H1 (cell line): ENCODE measurements around the gene AHNAK2. TPM values are rescaled to one million over a fixed set of nuclear protein-coding genes. Genes with fewer than 3 reads are reported as not detected.

Source experiments
- CTCF ChIA-PET: fragments of 300-600 bp; sonication (Branson Sonifier 250); formaldehyde crosslinking; loops from one replicate; lab custom pipeline; 2021; ENCODE audit not compliant: partially characterized antibody; lab: Charles Lee
- POLR2A ChIA-PET: fragments of 300-600 bp; sonication (Branson Sonifier 250); formaldehyde crosslinking; loops from one replicate; lab custom pipeline; 2021; ENCODE audit warnings: inconsistent platforms; ENCODE audit not compliant: partially characterized antibody; lab: Charles Lee
- DNase-seq, 2 experiments: peaks; one replicate each; pipeline versions ENCODE4 v3.0.0 to v3.0.0-alpha.2; 2010 to 2022; ENCODE audit warnings: low spot score in 2 of 2, low read depth in 1 of 2, mixed read lengths in 1 of 2
- FAIRE-seq: peaks from 2 replicates; lab custom pipeline; 2011; peaks lifted over from hg19 to GRCh38; lab: Jason Lieb, UNC
- H2AFZ ChIP-seq: 2 replicates; pipeline ENCODE4 v1.8.1; 2012; ENCODE audit warnings: low read length, inconsistent platforms
- H2AK5ac ChIP-seq: 2 replicates; pipeline ENCODE4 v1.6.1; 2013; ENCODE audit warnings: low read depth, low read length
- H2BK120ac ChIP-seq: replicated peaks from 2 replicates; pipeline ENCODE3; 2013; ENCODE audit warnings: low read depth, low read length, inconsistent platforms
- H2BK12ac ChIP-seq: 2 replicates; pipeline ENCODE4 v1.6.1; 2013; ENCODE audit warnings: low read depth, low read length
- H2BK15ac ChIP-seq: 2 replicates; pipeline ENCODE4 v1.6.1; 2013; ENCODE audit warnings: low read length
- H2BK20ac ChIP-seq: 2 replicates; pipeline ENCODE4 v1.6.1; 2013; ENCODE audit warnings: low read length
- H2BK5ac ChIP-seq: 2 replicates; pipeline ENCODE4 v1.6.1; 2013; ENCODE audit warnings: low read depth, low read length
- H3K14ac ChIP-seq: 2 replicates; pipeline ENCODE4 v1.6.1; 2013; ENCODE audit warnings: inconsistent platforms; ENCODE audit not compliant: insufficient read length
- H3K18ac ChIP-seq: 2 replicates; pipeline ENCODE4 v1.6.1; 2013; ENCODE audit warnings: low read length; ENCODE audit errors: extremely low read depth
- H3K23ac ChIP-seq: 2 replicates; pipeline ENCODE4 v1.6.1; 2013; ENCODE audit warnings: inconsistent platforms; ENCODE audit not compliant: insufficient read length
- H3K23me2 ChIP-seq: 2 replicates; pipeline ENCODE4 v1.6.1; 2013; ENCODE audit warnings: low read depth, low read length
- H3K27ac ChIP-seq: 2 replicates; pipeline ENCODE4 v1.6.1; 2011; ENCODE audit warnings: low read depth, low read length, inconsistent platforms
- H3K27me3 ChIP-seq, 4 experiments: replicated peaks in 1 of 4; 1 replicate in 1 of 4; 2 replicates in 3 of 4; pipeline versions ENCODE4 v1.6.1 to v1.8.1; 2011 to 2013; ENCODE audit warnings: low read length in 3 of 4, mild to moderate bottlenecking in 3 of 4, inconsistent platforms in 2 of 4, mixed read lengths in 2 of 4, moderate library complexity in 1 of 4; ENCODE audit not compliant: control insufficient read depth in 3 of 4, insufficient read depth in 3 of 4; ENCODE audit errors: extremely low read depth in 1 of 4
- H3K36me3 ChIP-seq, 4 experiments: 2 replicates each; pipeline versions ENCODE4 v1.6.1 to v1.8.1; 2011 to 2013; ENCODE audit warnings: mild to moderate bottlenecking in 4 of 4, low read length in 3 of 4, moderate library complexity in 2 of 4, control low read depth in 1 of 4, inconsistent platforms in 1 of 4; ENCODE audit not compliant: insufficient read depth in 4 of 4, control insufficient read depth in 2 of 4
- H3K4ac ChIP-seq: replicated peaks from 2 replicates; pipeline ENCODE3; 2013; ENCODE audit warnings: low read length, low read depth, mixed read lengths, inconsistent platforms; ENCODE audit not compliant: insufficient read length
- H3K4me1 ChIP-seq, 4 experiments: replicated peaks in 1 of 4; 1 replicate in 1 of 4; 2 replicates in 3 of 4; pipeline versions ENCODE4 v1.6.1 to v1.8.1; 2011 to 2013; ENCODE audit warnings: low read length in 3 of 4, inconsistent platforms in 2 of 4, mixed read lengths in 1 of 4; ENCODE audit not compliant: insufficient read depth in 4 of 4, control insufficient read depth in 3 of 4
- H3K4me2 ChIP-seq, 2 experiments: 2 replicates each; pipeline versions ENCODE4 v1.6.1 to v1.8.1; 2011 to 2013; ENCODE audit warnings: low read depth in 2 of 2, low read length in 2 of 2, control low read depth in 1 of 2, inconsistent platforms in 1 of 2, mild to moderate bottlenecking in 1 of 2; ENCODE audit not compliant: insufficient read depth in 1 of 2
- H3K4me3 ChIP-seq, 4 experiments: fragments of 200-600, 300-600 bp in 1 of 4; sonication (generic), shearing (Covaris generic), sonication (Bioruptor Twin) in 1 of 4; 2 replicates each; pipeline versions ENCODE4 v1.5.1 to v1.8.1; 2011 to 2016; ENCODE audit warnings: low read length in 4 of 4, low read depth in 3 of 4, control low read depth in 2 of 4, inconsistent platforms in 2 of 4, mild to moderate bottlenecking in 2 of 4, mixed read lengths in 1 of 4, moderate library complexity in 1 of 4; ENCODE audit not compliant: insufficient read depth in 2 of 4; ENCODE audit errors: extremely low read depth in 1 of 4
- H3K56ac ChIP-seq: replicated peaks from 2 replicates; pipeline ENCODE3; 2013; ENCODE audit warnings: low read depth, mild to moderate bottlenecking, mixed read lengths, low read length, inconsistent platforms; ENCODE audit not compliant: insufficient read length
- H3K79me1 ChIP-seq: 2 replicates; pipeline ENCODE4 v1.6.1; 2013; ENCODE audit warnings: low read depth, low read length, control low read depth
- H3K79me2 ChIP-seq, 2 experiments: 2 replicates each; pipeline versions ENCODE4 v1.6.1 to v1.8.1; 2012 to 2013; ENCODE audit warnings: low read length in 2 of 2, mild to moderate bottlenecking in 2 of 2, inconsistent platforms in 1 of 2; ENCODE audit not compliant: insufficient read depth in 2 of 2, control insufficient read depth in 1 of 2
- H3K9ac ChIP-seq, 4 experiments: replicated peaks in 1 of 4; 1 replicate in 1 of 4; 2 replicates in 3 of 4; pipeline versions ENCODE4 v1.6.1 to v1.8.1; 2011 to 2013; ENCODE audit warnings: low read depth in 3 of 4, low read length in 3 of 4, control low read depth in 2 of 4, mild to moderate bottlenecking in 2 of 4, moderate library complexity in 2 of 4, inconsistent platforms in 1 of 4; ENCODE audit errors: extremely low read depth in 1 of 4
- H3K9me3 ChIP-seq, 2 experiments: 2 replicates each; pipeline versions ENCODE4 v1.6.1 to v1.8.1; 2012 to 2013; ENCODE audit warnings: mild to moderate bottlenecking in 2 of 2, moderate library complexity in 2 of 2, control low read depth in 1 of 2, inconsistent platforms in 1 of 2, low read depth in 1 of 2, low read length in 1 of 2, mixed read lengths in 1 of 2; ENCODE audit not compliant: insufficient read depth in 2 of 2
- H4K20me1 ChIP-seq, 2 experiments: replicated peaks in 1 of 2; 2 replicates each; pipeline versions ENCODE3 to v1.8.1; 2011 to 2013; ENCODE audit warnings: inconsistent platforms in 2 of 2, low read length in 2 of 2, mild to moderate bottlenecking in 1 of 2; ENCODE audit not compliant: insufficient read depth in 2 of 2, control insufficient read depth in 1 of 2
- H4K5ac ChIP-seq: 2 replicates; pipeline ENCODE4 v1.6.1; 2013; ENCODE audit warnings: low read length, low read depth, mixed read lengths, inconsistent platforms; ENCODE audit not compliant: insufficient read length
- H4K8ac ChIP-seq: 2 replicates; pipeline ENCODE4 v1.8.0; 2013; ENCODE audit warnings: mild to moderate bottlenecking, moderate library complexity, low read length, inconsistent platforms; ENCODE audit not compliant: insufficient read depth; ENCODE audit errors: extremely low read depth
- H4K91ac ChIP-seq: replicated peaks from 2 replicates; pipeline ENCODE3; 2013; ENCODE audit warnings: low read length, mixed read lengths, inconsistent platforms; ENCODE audit not compliant: insufficient read length
- CBX5 ChIP-seq: fragments of 300-800, 300-1000 bp; sonication (generic); IDR thresholded peaks from 2 replicates; pipeline ENCODE4 v1.7.1; 2016; ENCODE audit warnings: antibody characterized with exemption, low read length, low read depth
- CHD1 ChIP-seq: IDR thresholded peaks from 2 replicates; pipeline ENCODE4 v1.6.1; 2012; ENCODE audit warnings: low read depth, low read length, improper control_type of control experiment
- CTBP2 ChIP-seq: IDR thresholded peaks from 2 replicates; pipeline ENCODE4 v1.7.0; 2011; ENCODE audit warnings: borderline replicate concordance, mild to moderate bottlenecking, moderate library complexity, mixed read lengths, low read length; ENCODE audit not compliant: insufficient read depth, insufficient read length
- EGR1 ChIP-seq: IDR thresholded peaks from 2 replicates; pipeline ENCODE4 v1.6.1; 2011; ENCODE audit warnings: low read depth, low read length, borderline replicate concordance
- EZH2 ChIP-seq: fragments of 200-600 bp; sonication (generic); IDR thresholded peaks from 2 replicates; pipeline ENCODE4 v1.7.1; 2012; ENCODE audit warnings: low read depth, mild to moderate bottlenecking, moderate library complexity, low read length, inconsistent platforms; ENCODE audit not compliant: severe bottlenecking
- GTF2F1 ChIP-seq: IDR thresholded peaks from 2 replicates; pipeline ENCODE4 v1.6.1; 2012; ENCODE audit warnings: low read depth, low read length, improper control_type of control experiment, borderline replicate concordance
- KDM5A ChIP-seq: fragments of 200-600 bp; IDR thresholded peaks from 2 replicates; pipeline ENCODE4 v1.7.1; 2012; ENCODE audit warnings: mild to moderate bottlenecking, low read length, inconsistent platforms, mixed read lengths
- POLR2AphosphoS5 ChIP-seq: IDR thresholded peaks from 2 replicates; pipeline ENCODE4 v1.6.1; 2011; ENCODE audit warnings: low read depth, low read length
- RAD21 ChIP-seq, 2 experiments: IDR thresholded peaks in 1 of 2; conservative IDR thresholded peaks in 1 of 2; 2 replicates each; pipeline ENCODE4 v1.6.1; 2011; ENCODE audit warnings: low read depth in 2 of 2, low read length in 2 of 2, improper control_type of control experiment in 1 of 2, inconsistent platforms in 1 of 2, mild to moderate bottlenecking in 1 of 2, moderate library complexity in 1 of 2
- RXRA ChIP-seq: IDR thresholded peaks from 2 replicates; pipeline ENCODE4 v1.6.1; 2011; ENCODE audit warnings: low read depth, mild to moderate bottlenecking, low read length, moderate library complexity; ENCODE audit not compliant: insufficient read depth
- WGBS, 2 experiments: shearing (Covaris generic) in 1 of 2; methylation state at CpG; one replicate each; pipeline versions ENCODE4 v1.1.6 to v1.1.7; 2013 to 2015; ENCODE audit warnings: low lambda C conversion rate in 2 of 2, mixed read lengths in 2 of 2, inconsistent platforms in 1 of 2, low coverage in 1 of 2, missing lambda C conversion rate in 1 of 2; ENCODE audit not compliant: insufficient replicate concordance in 2 of 2, insufficient coverage in 1 of 2, insufficient read length in 1 of 2; ENCODE audit errors: extremely low coverage in 1 of 2, missing lambda C conversion rate in 1 of 2; 5-methylcytosine and 5-hydroxymethylcytosine counted together
- polyA plus RNA-seq, 7 experiments: library from polyadenylated mRNA; depleted of rRNA in 3 of 7; stranded (reverse) in 5 of 7; unstranded in 2 of 7; fragments of >200 nt in 5 of 7; fragments of 200-250 nt in 2 of 7; gene quantifications; 1 replicate in 5 of 7; 2 replicates in 1 of 7; 4 replicates in 1 of 7; pipeline versions ENCODE4 v1.2.1 to v1.2.3, GENCODE V29; 2011 to 2013; ENCODE audit warnings: missing spikeins in 2 of 7, mixed read lengths in 2 of 7
- total RNA-seq: library from RNA; stranded (reverse); fragmentation: NEBNext Ultra II Directional; extraction: Animal tissue kit (Norgen Biotek cat#: 25700); gene quantifications from 2 replicates; pipeline ENCODE4 v1.2.1, GENCODE V29; 2021
- TF ChIP-seq, protein P1 (sequence below): IDR thresholded peaks from 2 replicates; pipeline ENCODE4 v1.6.1; 2012; ENCODE audit warnings: inconsistent platforms

The AHNAK2 gene
- total and polyA plus RNA-seq, 2 of the 8 experiments (the other 6 are each of a cell fraction or from before 2014, with no cell fraction given) = 0.95 to 2.0 TPM

DNA sequence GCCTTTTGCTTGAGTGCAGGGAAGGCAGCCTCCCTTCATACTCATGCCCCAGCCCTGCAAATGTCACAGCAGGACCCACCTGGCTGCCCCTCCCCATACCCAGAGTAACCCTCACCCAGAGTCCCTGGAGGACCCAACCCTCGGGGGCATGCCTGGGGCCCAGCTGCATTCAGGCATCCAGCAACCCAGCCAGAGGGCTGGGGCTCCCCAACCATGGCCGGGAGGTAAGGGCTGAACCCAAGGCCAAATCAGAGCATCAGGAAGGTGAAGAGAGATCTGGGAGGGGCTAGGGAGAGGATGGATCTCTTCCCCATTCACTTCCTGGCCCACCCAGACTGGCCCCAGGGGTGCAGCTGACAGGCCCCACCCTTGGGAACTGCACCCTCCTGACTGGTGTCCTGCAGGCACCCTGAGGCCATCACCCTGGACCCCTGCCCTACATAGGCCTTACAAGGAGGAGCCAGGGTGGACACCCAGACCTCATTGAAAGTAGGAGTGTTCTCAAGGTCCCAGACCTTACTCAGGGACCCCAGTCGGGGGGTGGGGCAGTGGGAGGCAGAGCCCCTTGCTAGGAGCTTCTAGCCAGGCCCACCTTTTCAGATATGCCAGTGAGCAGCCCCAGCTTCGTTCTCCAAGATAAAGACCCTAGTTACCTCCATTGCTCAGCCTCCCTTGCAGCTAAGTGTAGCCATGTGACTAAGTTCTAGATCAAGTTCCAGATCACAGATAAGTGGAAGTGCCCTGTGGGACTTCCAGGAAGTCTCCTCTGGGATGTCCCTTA lies 54.3 kb downstream of the AHNAK2 start:
- Histone ChIP-seq H3K4ac (no peak overlapping the region), H3K4me1 (peaks cover 0 to 4% (median 0%) of the 10 kb centered on the region in 4 experiments; a peak in 5 of 7 replicates), H3K27me3 (no peaks in the 10 kb centered on the region), H3K4me2 (no peak overlapping the region), H2BK12ac (no peak overlapping the region), H3K9ac (no peak overlapping the region), H3K4me3 (no peak overlapping the region), H3K79me1 (no peaks in the 10 kb centered on the region), H4K8ac (no peak overlapping the region), H2BK20ac (no peak overlapping the region), H4K91ac (no peak overlapping the region), H3K14ac (no peak overlapping the region), H2BK15ac (no peak overlapping the region), H2BK120ac (no peak overlapping the region), H3K18ac (no peak overlapping the region), H2BK5ac (no peak overlapping the region), H3K9me3 (no peaks in the 10 kb centered on the region; a peak in 1 of 4 replicates), H3K23me2 (no peaks in the 10 kb centered on the region), H3K56ac (no peak overlapping the region), H3K27ac (no peak overlapping the region), H2AK5ac (no peak overlapping the region), H4K5ac (no peak overlapping the region), H4K20me1 (no peaks in the 10 kb centered on the region), H2AFZ (no peak overlapping the region), H3K36me3 (no peaks in the 10 kb centered on the region), H3K23ac (no peak overlapping the region), H3K79me2 (no peaks in the 10 kb centered on the region)
- ChIA-PET POLR2A (interaction anchor here (1.1 kb wide), 1 partner anchor 59 kb away, joined by 3 read pairs; the partner anchor contains the start of gene CEP170B), CTCF (interaction anchor here (0.8 to 1.8 kb wide), 5 partner anchors 24 to 830 kb away, joined by 3 to 7 read pairs (median 3); no protein-coding TSS in a partner anchor)
- WGBS, 2 experiments = 71% methylated on average over 4 of the region's 4 CpGs; no CpG with 5 or more reads in 1 of the 2 experiments
- FAIRE-seq (no peak), DNase-seq (no peak)
- TF ChIP-seq, protein P1, sequence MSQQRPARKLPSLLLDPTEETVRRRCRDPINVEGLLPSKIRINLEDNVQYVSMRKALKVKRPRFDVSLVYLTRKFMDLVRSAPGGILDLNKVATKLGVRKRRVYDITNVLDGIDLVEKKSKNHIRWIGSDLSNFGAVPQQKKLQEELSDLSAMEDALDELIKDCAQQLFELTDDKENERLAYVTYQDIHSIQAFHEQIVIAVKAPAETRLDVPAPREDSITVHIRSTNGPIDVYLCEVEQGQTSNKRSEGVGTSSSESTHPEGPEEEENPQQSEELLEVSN = no peak
- TF ChIP-seq CBX5 (no peak), CTBP2 (no peak), POLR2AphosphoS5 (no peak), EGR1 (no peak), CHD1 (no peak), EZH2 (no peak), KDM5A (no peak), GTF2F1 (no peak), RXRA (no peak), RAD21 (IDR thresholded peaks at IDR 0.05 in 1 of 2, conservative IDR thresholded peaks at IDR 0.05 in 1 of 2; ENCODE audit: low read depth in 2 of 2, low read length in 2 of 2) (no peak)
